NCI-H345 treated with DMSO at 0.1 percent for 48 hours (cell line): Measurements from ENCODE around the gene EME2.

Source experiments
- DNase-seq: peaks from one replicate; lab custom pipeline; 2025; ENCODE audit not compliant: unreplicated experiment; lab: John Stamatoyannopoulos, UW

Gene EME2

GRCh38 chr16:1777375-1778199 lies 5.0 kb downstream of the EME2 start:
- DNase-seq: no peak

GRCh38 chr16:1778200-1779179 lies 5.9 kb downstream of the EME2 start:
- no peak for DNase-seq

DNA sequence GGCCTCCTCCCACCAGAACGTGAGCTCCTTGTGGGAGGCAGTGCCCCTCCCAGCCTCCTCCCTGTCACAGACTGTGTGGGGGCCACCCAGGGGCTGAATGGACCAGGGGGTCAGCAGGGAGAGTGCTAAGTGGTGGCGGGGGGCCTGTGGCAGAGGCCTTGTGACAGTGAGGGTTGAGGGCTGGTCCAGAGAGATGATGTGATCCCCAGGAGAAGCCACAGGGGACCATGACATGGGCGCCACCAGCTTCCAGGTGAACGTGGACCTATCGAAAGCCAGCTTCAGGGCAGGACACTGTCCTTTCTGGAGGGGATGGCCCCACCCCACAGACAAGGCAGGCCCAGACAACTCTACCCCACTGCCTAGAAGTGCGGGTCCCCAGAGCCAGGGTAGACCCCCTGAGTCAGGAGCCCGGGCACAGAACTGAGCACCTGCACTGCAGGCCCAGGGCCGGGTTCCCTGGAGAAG lies 6.7 kb downstream of the EME2 start:
- no peak for DNase-seq

DNA sequence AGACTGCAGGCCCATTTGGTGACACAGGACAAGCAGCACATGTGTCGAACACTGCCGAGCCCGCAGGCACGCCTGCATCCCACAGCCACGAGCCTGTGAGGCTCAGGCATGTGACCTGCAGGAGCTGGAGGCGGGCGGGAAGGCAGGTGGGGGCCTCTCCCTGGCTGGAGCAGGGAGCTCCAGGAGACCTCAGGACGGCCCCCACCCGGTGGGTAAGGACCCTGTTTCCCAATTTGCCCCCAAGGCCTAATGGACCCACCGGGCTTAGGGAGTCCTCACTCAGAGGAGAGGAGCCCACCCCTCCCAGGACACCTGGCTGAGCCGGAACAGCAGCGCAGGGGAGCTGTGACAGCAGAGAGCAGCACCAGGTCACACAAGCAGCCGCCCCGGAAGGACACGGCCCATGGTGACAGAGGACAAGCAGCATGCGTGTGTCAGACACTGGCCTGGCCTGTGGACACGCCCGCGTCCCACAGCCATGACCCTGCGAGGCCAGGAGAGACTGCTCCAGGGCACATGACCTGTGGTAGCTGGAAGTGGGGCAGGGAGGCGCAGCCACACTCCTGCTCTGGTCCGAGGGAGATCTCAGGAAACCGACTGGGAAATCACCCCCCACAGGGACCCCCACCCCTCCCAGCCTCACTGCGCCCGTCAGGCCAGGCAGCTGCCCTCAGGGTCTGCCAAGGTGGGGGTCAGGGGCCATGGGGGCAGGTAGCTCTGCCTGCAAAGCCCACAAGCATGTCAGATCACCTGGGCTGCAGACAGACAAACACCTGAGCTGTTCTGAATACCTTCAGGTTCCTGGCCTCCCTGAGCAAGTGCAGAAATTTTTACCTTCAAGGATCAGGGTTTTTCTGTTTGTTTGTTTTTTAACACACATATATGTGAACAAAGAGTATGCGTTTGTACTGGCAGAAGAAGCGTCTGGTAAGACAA lies 7.4 kb downstream of the EME2 start:
- no peak for DNase-seq

DNA sequence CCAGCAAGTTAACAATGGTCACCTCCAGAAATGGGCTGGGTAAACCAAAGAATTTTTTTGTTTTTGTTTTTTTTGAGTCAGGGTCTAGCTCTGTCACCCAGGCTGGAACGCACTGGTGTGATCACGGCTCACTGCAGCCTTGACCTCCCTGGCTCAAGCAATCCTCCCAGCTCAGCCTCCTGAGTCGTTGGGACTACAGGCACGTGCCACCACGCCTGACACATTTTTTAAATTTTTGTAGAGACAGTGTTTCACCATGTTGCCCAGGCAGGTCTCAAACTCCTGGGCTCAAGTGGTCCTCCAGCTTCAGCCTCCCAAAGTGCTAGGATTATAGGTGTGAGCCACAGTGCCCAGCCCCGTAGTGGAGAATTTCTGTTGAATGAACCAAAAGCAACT lies 8.1 kb downstream of the EME2 start:
- DNase-seq: no peak

- DNase-seq: no peak
These were observed 8.6 kb downstream of the EME2 start for GRCh38 chr16:1781254-1781653.

- no peak for DNase-seq
These were observed 9.3 kb downstream of the EME2 start for GRCh38 chr16:1781758-1782407.

- DNase-seq: peak; percentile 98
These were observed 10.0 kb downstream of the EME2 start, which contains the start of the genes NUBP2 and SPSB3 for GRCh38 chr16:1782408-1783264. Gene NUBP2, plus strand, starts transcription at chr16:1782960. Its CDS starts 61 bp downstream, at chr16:1783021. Gene SPSB3, minus strand, starts transcription at chr16:1782571. Its CDS starts 1,088 bp downstream, at chr16:1781483.

GRCh38 chr16:1784977-1785845 lies 12.6 kb downstream of the EME2 start:
- no peak for DNase-seq

- no peak for DNase-seq
These were observed 13.2 kb downstream of the EME2 start for GRCh38 chr16:1785846-1786170.

DNA sequence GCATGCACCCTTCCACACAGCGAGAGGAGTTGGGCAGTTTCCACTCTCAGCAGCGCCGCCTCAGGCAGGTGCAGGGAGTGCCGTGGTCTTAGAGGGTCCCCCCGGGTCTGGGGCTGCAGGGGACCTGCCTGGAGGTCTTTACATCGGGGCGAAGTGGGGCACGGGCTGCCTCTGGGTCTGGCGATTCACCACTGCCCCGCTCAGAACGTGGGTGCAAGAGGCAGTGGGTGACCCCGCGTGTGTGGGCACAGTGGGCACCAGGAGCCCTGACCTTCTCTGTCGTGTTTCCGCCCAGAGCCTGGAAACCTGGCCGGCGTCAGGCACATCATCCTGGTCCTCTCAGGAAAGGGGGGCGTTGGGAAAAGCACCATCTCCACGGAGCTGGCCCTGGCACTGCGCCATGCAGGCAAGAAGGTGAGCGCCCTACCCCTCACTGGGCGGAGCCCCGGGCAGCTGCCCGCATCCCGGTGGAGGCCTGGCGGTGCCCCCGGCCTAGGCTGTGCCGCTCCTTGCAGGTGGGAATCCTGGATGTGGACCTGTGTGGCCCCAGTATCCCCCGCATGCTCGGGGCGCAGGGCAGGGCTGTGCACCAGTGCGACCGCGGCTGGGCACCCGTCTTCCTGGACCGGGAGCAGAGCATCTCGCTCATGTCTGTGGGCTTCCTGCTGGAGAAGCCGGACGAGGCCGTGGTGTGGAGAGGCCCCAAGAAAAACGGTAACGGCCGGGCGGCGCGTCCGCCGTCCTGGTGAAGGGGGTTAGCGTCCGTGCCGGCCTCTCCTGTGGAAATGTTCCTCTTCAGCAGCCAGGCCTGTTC lies 13.8 kb downstream of the EME2 start:
- DNase-seq: no peak

- DNase-seq: no peak
These were observed 14.4 kb downstream of the EME2 start for GRCh38 chr16:1787056-1787321.

DNA sequence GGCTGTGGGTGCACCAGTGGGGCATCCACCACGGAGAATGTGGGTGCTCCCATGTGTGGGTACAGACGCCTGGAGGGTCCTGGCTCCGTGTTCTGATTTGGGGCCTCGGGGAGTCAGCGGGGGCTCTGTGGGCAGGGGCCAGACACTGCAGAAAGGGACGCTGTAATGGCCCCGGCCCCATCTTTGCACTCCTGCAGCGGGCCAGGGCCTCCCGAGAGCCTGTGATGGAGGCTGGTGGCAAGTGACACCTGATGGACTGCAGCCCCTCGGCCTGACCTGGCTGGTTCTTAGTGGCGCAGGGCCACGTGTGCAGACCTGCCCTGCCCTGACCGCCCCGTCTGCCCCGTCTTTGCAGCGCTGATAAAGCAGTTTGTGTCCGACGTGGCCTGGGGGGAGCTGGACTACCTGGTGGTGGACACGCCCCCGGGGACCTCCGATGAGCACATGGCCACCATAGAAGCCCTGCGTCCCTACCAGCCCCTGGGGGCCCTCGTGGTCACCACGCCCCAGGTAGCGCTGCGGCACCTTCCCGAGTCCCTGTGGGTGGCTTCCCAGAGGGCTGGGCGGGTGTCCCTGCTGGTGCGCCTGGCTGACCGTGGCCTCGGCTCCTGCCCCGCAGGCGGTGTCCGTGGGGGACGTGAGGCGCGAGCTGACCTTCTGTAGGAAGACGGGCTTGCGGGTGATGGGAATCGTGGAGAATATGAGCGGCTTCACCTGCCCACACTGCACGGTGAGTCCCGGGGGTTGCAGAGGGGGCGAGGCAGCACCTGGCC lies 14.9 kb downstream of the EME2 start:
- no peak for DNase-seq

DNA sequence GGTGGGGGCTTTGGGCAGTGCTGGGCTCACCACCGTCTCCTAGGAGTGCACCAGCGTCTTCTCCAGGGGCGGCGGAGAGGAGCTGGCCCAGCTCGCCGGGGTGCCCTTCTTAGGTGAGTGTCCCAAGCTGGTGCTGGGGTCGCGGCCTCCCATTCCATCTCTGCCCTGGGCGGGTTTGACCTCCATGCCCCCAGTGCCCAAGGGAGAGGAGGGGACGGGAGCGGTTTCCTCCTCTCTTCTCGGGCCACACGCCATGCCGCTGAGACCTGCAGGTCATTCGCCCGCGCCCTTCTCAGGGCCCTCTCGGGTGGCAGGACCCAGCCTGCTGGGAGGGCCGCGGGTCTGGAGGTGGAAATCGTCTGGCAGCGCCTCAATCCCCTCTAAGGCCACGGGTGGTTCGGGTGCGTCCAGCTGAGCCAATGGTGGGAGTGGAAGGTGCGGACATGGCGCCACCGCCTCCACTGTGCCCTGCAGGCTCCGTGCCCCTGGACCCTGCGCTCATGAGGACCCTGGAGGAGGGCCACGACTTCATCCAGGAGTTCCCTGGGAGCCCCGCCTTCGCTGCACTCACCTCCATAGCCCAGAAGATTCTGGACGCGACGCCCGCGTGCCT lies 15.6 kb downstream of the EME2 start:
- DNase-seq: no peak

DNA sequence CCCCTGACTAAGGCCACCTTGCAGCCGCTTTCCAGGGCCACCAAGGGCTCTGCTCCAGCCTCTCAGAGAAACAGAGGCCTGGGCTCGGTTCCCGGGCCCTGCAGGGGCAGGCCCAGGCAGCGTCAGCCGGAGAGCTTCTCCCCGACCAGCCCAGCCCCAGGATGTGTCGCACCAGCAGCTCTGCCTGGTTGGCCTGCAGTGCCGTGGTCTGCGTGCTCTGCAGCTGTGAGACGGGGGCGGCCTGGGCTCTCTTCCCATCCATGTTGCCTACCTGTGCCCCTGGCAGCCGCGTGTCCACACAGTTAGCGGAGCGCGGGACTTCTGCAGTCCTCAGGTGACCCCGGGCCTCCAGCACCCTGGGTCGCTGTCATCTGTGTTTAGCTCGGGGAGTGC lies 16.1 kb downstream of the EME2 start:
- no peak for DNase-seq

GRCh38 chr16:1789643-1790045 lies 17.0 kb downstream of the EME2 start:
- no peak for DNase-seq

- DNase-seq: no peak
These were observed 17.6 kb downstream of the EME2 start for GRCh38 chr16:1790261-1790610.
